Stomach (tissue), 9 donors: ENCODE measurements around the gene CFAP161. TPM values are rescaled to one million over a fixed set of nuclear protein-coding genes. Genes with fewer than 3 reads are reported as not detected.

Experiments used
- DNase-seq, 2 donors: peaks; one replicate each; pipeline versions ENCODE4 v3.0.0 to v3.0.0-alpha.2; 2013 to 2019
- H3K27ac ChIP-seq, 5 donors: fragments of 200-600 bp in 4 of 5; sonication (generic) in 4 of 5; one replicate each; pipeline ENCODE4 v1.5.1; 2013 to 2019; ENCODE audit warnings: mild to moderate bottlenecking in 1 of 5, moderate library complexity in 1 of 5
- H3K27me3 ChIP-seq, 3 donors: fragments of 200-600 bp; sonication (generic); one replicate each; pipeline ENCODE4 v1.5.1; 2017 to 2019; ENCODE audit warnings: mixed run types in 1 of 3
- H3K36me3 ChIP-seq, 4 donors: fragments of 200-600 bp; sonication (generic); 1 replicate in 3 of 4; 2 replicates in 1 of 4; pipeline ENCODE4 v1.5.1; 2016 to 2019
- H3K4me1 ChIP-seq, 4 donors: fragments of 200-600 bp; sonication (generic); one replicate each; pipeline ENCODE4 v1.5.1; 2016 to 2019
- H3K4me3 ChIP-seq, 4 donors: fragments of 200-600 bp; sonication (generic) in 3 of 4; one replicate each; pipeline ENCODE4 v1.5.1; 2016 to 2019; ENCODE audit warnings: mild to moderate bottlenecking in 1 of 4
- H3K9me3 ChIP-seq, 4 donors: fragments of 200-600 bp; sonication (generic); one replicate each; pipeline ENCODE4 v1.5.1; 2016 to 2019
- CTCF ChIP-seq, 7 experiments: fragments of 450-650 bp in 4 of 7; fragments of 200-600 bp in 3 of 7; sonication (generic) in 3 of 7; IDR thresholded peaks; one replicate each; pipeline ENCODE4 v1.5.1; 2016 to 2019; ENCODE audit warnings: antibody characterized with exemption in 7 of 7, control low read depth in 2 of 7, mild to moderate bottlenecking in 1 of 7
- EP300 ChIP-seq: sonication (generic); formaldehyde crosslinking; IDR thresholded peaks from one replicate; pipeline ENCODE4 v1.6.1; 2017; ENCODE audit warnings: antibody characterized with exemption
- POLR2A ChIP-seq, 4 donors: fragments of 450-650 bp; IDR thresholded peaks; one replicate each; pipeline ENCODE4 v1.6.1; 2016; ENCODE audit warnings: antibody characterized with exemption in 4 of 4, control low read depth in 2 of 4, mild to moderate bottlenecking in 1 of 4, moderate library complexity in 1 of 4
- POLR2AphosphoS5 ChIP-seq, 3 donors: sonication (generic); formaldehyde crosslinking; IDR thresholded peaks; one replicate each; pipeline ENCODE4 v1.6.1; 2016; ENCODE audit warnings: antibody characterized with exemption in 3 of 3
- WGBS, 5 donors: extraction: QIAGEN DNeasy Blood & Tissue Kit in 3 of 5; methylation state at CpG; one replicate each; pipeline versions ENCODE4 v1.1.5 to v1.1.7; 2013 to 2018; 5-methylcytosine and 5-hydroxymethylcytosine counted together
- intact Hi-C: fragments of 100-400 bp; cut with DNase I; formaldehyde crosslinking; loops from one replicate; pipeline ENCODE4 v1.15.1; 2023; ENCODE audit warnings: low total_unique reads
- polyA plus RNA-seq, 3 donors: library from polyadenylated mRNA; stranded (reverse); fragments of 200-250 nt; gene quantifications; one replicate each; pipeline ENCODE4 v1.2.3, GENCODE V29; 2013
- total RNA-seq, 5 donors: library from RNA; depleted of rRNA; stranded (reverse); fragments of >200 nt; gene quantifications; one replicate each; pipeline versions ENCODE4 v1.1.0 to v1.2.3, GENCODE V29; 2014 to 2016
- donor health status: healthy with polysubstance abuse.
- donor health status: Bipolar disorder and iron deficiency.
- donor health status: healthy.

Gene CFAP161
- total and polyA plus RNA-seq, 8 donors = 0.19 to 2.6 TPM; not detected in 6

- Histone ChIP-seq H3K27me3 (peaks cover 0 to 3% (median 0%) of the 10 kb centered on the region in 3 donors), H3K4me3 (no peak overlapping the region), H3K4me1 (peaks cover 0 to 18% (median 8%) of the 10 kb centered on the region in 4 donors), H3K36me3 (no peaks in the 10 kb centered on the region), H3K27ac (peak overlapping the region in 4 of 5 donors; percentile 66 to 82 (median 68)), H3K9me3 (no peaks in the 10 kb centered on the region)
- 94 to 99% (median 96%) methylated on average over 3 of the region's 3 CpGs for WGBS, 5 donors
- DNase-seq = no peak
- intact Hi-C loops = no loop called here
- TF ChIP-seq POLR2AphosphoS5 (IDR thresholded peaks at IDR 0.05) = no peak
- no peak for TF ChIP-seq POLR2A (IDR thresholded peaks at IDR 0.05)
- TF ChIP-seq CTCF (IDR thresholded peaks at IDR 0.05) = no peak
- TF ChIP-seq EP300 = no peak
Observed at GRCh38 chr15:81191701-81192100, 57.6 kb downstream of the CFAP161 start.

- DNase-seq = no peak
- Histone ChIP-seq H3K27me3 (peaks cover 0 to 13% (median 0%) of the 10 kb centered on the region in 3 donors), H3K9me3 (no peaks in the 10 kb centered on the region), H3K27ac (no peak overlapping the region), H3K4me3 (no peak overlapping the region), H3K4me1 (peaks cover 0 to 10% (median 8%) of the 10 kb centered on the region in 4 donors), H3K36me3 (no peaks in the 10 kb centered on the region)
- 65 to 71% (median 68%) methylated on average over 5 of the region's 5 CpGs for WGBS, 5 donors
- TF ChIP-seq POLR2A (IDR thresholded peaks at IDR 0.05) (no peak), POLR2AphosphoS5 (IDR thresholded peaks at IDR 0.05) (no peak), CTCF (IDR thresholded peaks at IDR 0.05) (no peak), EP300 (no peak)
- intact Hi-C loops = no loop called here
Observed at GRCh38 chr15:81194723-81195122, 60.7 kb downstream of the CFAP161 start.

- TF ChIP-seq CTCF (IDR thresholded peaks at IDR 0.05) = no peak
- TF ChIP-seq POLR2AphosphoS5 (IDR thresholded peaks at IDR 0.05) = no peak
- TF ChIP-seq POLR2A (IDR thresholded peaks at IDR 0.05) = no peak
- TF ChIP-seq EP300 = no peak
- no peak overlapping the region for H3K27ac ChIP-seq
- 70 to 79% (median 77%) methylated on average over 8 of the region's 8 CpGs for WGBS, 5 donors
Observed at GRCh38 chr15:81195339-81195864, 61.3 kb downstream of the CFAP161 start.

GRCh38 chr15:81196576-81197254 lies 62.6 kb downstream of the CFAP161 start, which contains the start of gene IL16:
TSS of gene IL16 (plus strand) at chr15:81196879. CDS start at chr15:81225400, 28,521 bp downstream.
- no peaks in the 10 kb centered on the region for H3K9me3 ChIP-seq
- no peak within 1 kb of the TSS for H3K4me3 ChIP-seq
- H3K27me3 ChIP-seq = peaks cover 0 to 13% (median 0%) of the 10 kb centered on the region in 3 donors
- peaks cover 0 to under 1% (median 0%) of the 10 kb centered on the region in 4 donors for H3K4me1 ChIP-seq
- no peaks in the 10 kb centered on the region for H3K36me3 ChIP-seq
- H3K27ac ChIP-seq = no peak within 1 kb of the TSS
- DNase-seq = no peak
- TF ChIP-seq POLR2AphosphoS5 (IDR thresholded peaks at IDR 0.05) = no peak
- no peak for TF ChIP-seq POLR2A (IDR thresholded peaks at IDR 0.05)
- no peak for TF ChIP-seq CTCF (IDR thresholded peaks at IDR 0.05)
- TF ChIP-seq EP300 = no peak
- 86 to 91% (median 86%) methylated on average over 16 of the region's 16 CpGs for WGBS, 5 donors
- intact Hi-C loops = no loop called here

More at GRCh38 chr15:81195339-81195864, 61.3 kb downstream of the CFAP161 start:
- no peak overlapping the region for H3K4me3 ChIP-seq
- peak in 1 of 2 donors; percentile 20 for DNase-seq
- no peaks in the 10 kb centered on the region for H3K9me3 ChIP-seq
- no peaks in the 10 kb centered on the region for H3K36me3 ChIP-seq
- intact Hi-C loops = no loop called here
- H3K27me3 ChIP-seq = peaks cover 0 to 13% (median 0%) of the 10 kb centered on the region in 3 donors
- peaks cover 0 to 7% (median 2%) of the 10 kb centered on the region in 4 donors for H3K4me1 ChIP-seq
